CD14-positive monocyte (primary cell): ENCODE data around the gene DDN. TPM values are rescaled to one million over a fixed set of nuclear protein-coding genes. Genes with fewer than 3 reads are reported as not detected.
A peak's percentile ranks its signal among the peaks of the same experiment; 100 is the strongest.

Source experiments
- DNase-seq, 3 donors: peaks; one replicate each; pipeline ENCODE4 v3.0.0-alpha.2; 2011 to 2022
- H2AFZ ChIP-seq: 2 replicates; pipeline ENCODE4 v1.6.0; 2012; ENCODE audit warnings: mild to moderate bottlenecking, low read depth, low read length, inconsistent platforms; ENCODE audit not compliant: insufficient read depth, poor library complexity, severe bottlenecking
- H3K27ac ChIP-seq, 2 donors: 1 replicate in 1 of 2; 2 replicates in 1 of 2; pipeline ENCODE4 v1.5.1; 2012 to 2013; ENCODE audit warnings: low read length in 2 of 2, control low read depth in 1 of 2, inconsistent platforms in 1 of 2, low read depth in 1 of 2, mild to moderate bottlenecking in 1 of 2
- H3K27me3 ChIP-seq, 2 donors: one replicate each; pipeline versions ENCODE4 v1.6.0 to v1.6.1; 2011 to 2013; ENCODE audit warnings: low read length in 2 of 2; ENCODE audit not compliant: control insufficient read depth in 2 of 2, insufficient read depth in 2 of 2
- H3K36me3 ChIP-seq, 2 donors: replicated peaks in 1 of 2; 1 replicate in 1 of 2; 2 replicates in 1 of 2; pipeline versions ENCODE4 v1.5.1 to v1.6.1; 2012 to 2013; ENCODE audit warnings: low read length in 2 of 2, control low read depth in 1 of 2, inconsistent platforms in 1 of 2, mild to moderate bottlenecking in 1 of 2; ENCODE audit not compliant: insufficient read depth in 2 of 2, control insufficient read depth in 1 of 2
- H3K4me1 ChIP-seq, 2 donors: 1 replicate in 1 of 2; 2 replicates in 1 of 2; pipeline versions ENCODE4 v1.5.1 to v1.6.1; 2012 to 2013; ENCODE audit warnings: low read length in 2 of 2, control low read depth in 1 of 2, inconsistent platforms in 1 of 2, mild to moderate bottlenecking in 1 of 2, moderate library complexity in 1 of 2; ENCODE audit not compliant: insufficient read depth in 2 of 2, control insufficient read depth in 1 of 2
- H3K4me2 ChIP-seq: replicated peaks from 2 replicates; pipeline ENCODE3; 2012; ENCODE audit warnings: low read length, moderate library complexity, mild to moderate bottlenecking; ENCODE audit not compliant: poor library complexity, severe bottlenecking; ENCODE audit errors: extremely low read depth
- H3K4me3 ChIP-seq, 3 experiments: fragments of 200-600 bp in 1 of 3; sonication (generic) in 1 of 3; replicated peaks in 1 of 3; 1 replicate in 2 of 3; 2 replicates in 1 of 3; pipeline ENCODE4 v1.5.1; 2011 to 2013; ENCODE audit warnings: low read length in 3 of 3, mild to moderate bottlenecking in 3 of 3, control low read depth in 2 of 3, low read depth in 2 of 3, inconsistent platforms in 1 of 3, moderate library complexity in 1 of 3
- H3K79me2 ChIP-seq: 2 replicates; pipeline ENCODE4 v1.6.0; 2012; ENCODE audit warnings: mild to moderate bottlenecking, control low read depth, inconsistent platforms, low read length, moderate library complexity; ENCODE audit not compliant: insufficient read depth
- H3K9ac ChIP-seq: 2 replicates; pipeline ENCODE4 v1.6.0; 2017; ENCODE audit warnings: low read length, mild to moderate bottlenecking; ENCODE audit not compliant: insufficient read depth, poor library complexity, severe bottlenecking
- H3K9me3 ChIP-seq, 2 donors: replicated peaks in 1 of 2; 1 replicate in 1 of 2; 2 replicates in 1 of 2; pipeline versions ENCODE4 v1.5.1 to v1.6.1; 2012 to 2013; ENCODE audit warnings: low read length in 2 of 2, control low read depth in 1 of 2; ENCODE audit not compliant: control insufficient read depth in 1 of 2, insufficient read depth in 1 of 2
- H4K20me1 ChIP-seq: 2 replicates; pipeline ENCODE4 v1.6.0; 2012; ENCODE audit warnings: mild to moderate bottlenecking, low read length, control low read depth, moderate library complexity; ENCODE audit not compliant: insufficient read depth
- H3K27ac Mint-ChIP-seq, 7 donors: one replicate each; pipeline ENCODE4 v1.8.0; 2020; ENCODE audit warnings: mild to moderate bottlenecking in 7 of 7, mixed read lengths in 7 of 7, moderate library complexity in 6 of 7, inconsistent platforms in 2 of 7
- H3K27me3 Mint-ChIP-seq, 3 donors: one replicate each; pipeline ENCODE4 v1.8.0; 2021 to 2022; ENCODE audit warnings: low read depth in 3 of 3, mild to moderate bottlenecking in 3 of 3, mixed read lengths in 3 of 3, moderate library complexity in 3 of 3, inconsistent platforms in 1 of 3
- H3K36me3 Mint-ChIP-seq, 2 donors: one replicate each; pipeline ENCODE4 v1.8.0; 2020; ENCODE audit warnings: mixed read lengths in 2 of 2, inconsistent platforms in 1 of 2, mild to moderate bottlenecking in 1 of 2
- H3K4me1 Mint-ChIP-seq: one replicate; pipeline ENCODE4 v1.8.0; 2020; ENCODE audit warnings: mild to moderate bottlenecking, mixed read lengths
- H3K4me3 Mint-ChIP-seq, 2 donors: one replicate each; pipeline ENCODE4 v1.8.0; 2020; ENCODE audit warnings: mild to moderate bottlenecking in 2 of 2, mixed read lengths in 2 of 2, moderate library complexity in 1 of 2
- H3K9me3 Mint-ChIP-seq, 7 donors: one replicate each; pipeline ENCODE4 v1.8.0; 2020 to 2022; ENCODE audit warnings: mixed read lengths in 7 of 7, mild to moderate bottlenecking in 6 of 7, moderate library complexity in 6 of 7, inconsistent platforms in 2 of 7
- CTCF ChIP-seq: fragments of 200-600 bp; IDR thresholded peaks from one replicate; pipeline ENCODE4 v1.8.0; 2022; ENCODE audit warnings: antibody characterized with exemption, mild to moderate bottlenecking
- WGBS: methylation state at CpG from one replicate; pipeline ENCODE4 v1.1.5; 2013; ENCODE audit warnings: missing lambda C conversion rate; ENCODE audit not compliant: insufficient coverage; 5-methylcytosine and 5-hydroxymethylcytosine counted together
- intact Hi-C, 2 donors: fragments of 100-400 bp; cut with micrococcal nuclease; formaldehyde crosslinking; loops; one replicate each; pipeline versions ENCODE4 v1.15.0 to v1.15.1; 2023
- polyA plus RNA-seq, 3 donors: library from polyadenylated mRNA; depleted of rRNA in 1 of 3; unstranded in 2 of 3; stranded (reverse) in 1 of 3; fragments of 300-500 nt in 2 of 3; fragments of >200 nt in 1 of 3; fragmentation: Illumina TruSeq in 2 of 3; gene quantifications; 1 replicate in 2 of 3; 2 replicates in 1 of 3; pipeline ENCODE4 v1.2.3, GENCODE V29; 2012 to 2021

The DDN gene
- polyA plus RNA-seq, 3 donors: 0.27 TPM; not detected in 2

GRCh38 chr12:48956279-48957140 is 42.7 kb downstream of the DDN start:
- Histone ChIP-seq H3K4me1 (peaks cover 31 to 41% of the 10 kb centered on the region in 2 donors), H3K4me3 (peak overlapping the region; percentile 84 to 98 (median 95)), H3K79me2 (peaks cover 55% of the 10 kb centered on the region), H2AFZ (peak overlapping the region; percentile 95), H3K4me2 (peak overlapping the region; percentile 90), H3K27ac (peak overlapping the region; percentile 75 to 79), H3K27me3 (peaks cover 0 to under 1% of the 10 kb centered on the region in 2 donors), H3K9ac (peak overlapping the region; percentile 82), H3K9me3 (no peaks in the 10 kb centered on the region), H4K20me1 (peaks cover 56% of the 10 kb centered on the region), H3K36me3 (peaks cover 7 to 19% of the 10 kb centered on the region in 2 donors)
- Mint-ChIP-seq H3K9me3 (peaks cover 0 to 2% (median 0%) of the 10 kb centered on the region in 7 donors), H3K27ac (peak overlapping the region; percentile 85 to 97 (median 94)), H3K36me3 (peaks cover 17 to 21% of the 10 kb centered on the region in 2 donors), H3K4me3 (peak overlapping the region; percentile 96 to 97), H3K4me1 (peaks cover 45% of the 10 kb centered on the region), H3K27me3 (peaks cover 2 to 13% (median 6%) of the 10 kb centered on the region in 3 donors)
- WGBS: 0% methylated on average over 19 of the region's 29 CpGs
- TF ChIP-seq CTCF: no peak
- intact Hi-C loops: no loop called here
- DNase-seq: peak in 2 of 3 donors; percentile 51 to 76

GRCh38 chr12:48954841-48955501 is 44.2 kb downstream of the DDN start:
- DNase-seq: peak in 2 of 3 donors; percentile 68 to 75
- peaks cover 0 to 4% (median 0%) of the 10 kb centered on the region in 7 donors for H3K9me3 Mint-ChIP-seq
- Histone ChIP-seq H3K4me2 (peak overlapping the region; percentile 38), H3K36me3 (peaks cover 7 to 30% of the 10 kb centered on the region in 2 donors), H3K27ac (peak overlapping the region; percentile 20 to 58), H3K79me2 (peaks cover 70% of the 10 kb centered on the region), H2AFZ (no peak overlapping the region), H3K27me3 (no peaks in the 10 kb centered on the region), H3K4me1 (peaks cover 31 to 41% of the 10 kb centered on the region in 2 donors), H3K4me3 (peak overlapping the region in 1 of 3 experiments; percentile 95), H3K9ac (no peak overlapping the region), H4K20me1 (peaks cover 71% of the 10 kb centered on the region), H3K9me3 (no peaks in the 10 kb centered on the region)
- peaks cover 0 to 10% (median 2%) of the 10 kb centered on the region in 3 donors for H3K27me3 Mint-ChIP-seq
- intact Hi-C loops: no loop called here
- H3K36me3 Mint-ChIP-seq: peaks cover 19 to 21% of the 10 kb centered on the region in 2 donors
- 14% methylated on average over 1 of the region's 3 CpGs for WGBS
- TF ChIP-seq CTCF: no peak
- H3K4me1 Mint-ChIP-seq: peaks cover 45% of the 10 kb centered on the region
- H3K4me3 Mint-ChIP-seq: peak overlapping the region in 1 of 2 donors; percentile 54
- peak overlapping the region; percentile 63 to 92 (median 78) for H3K27ac Mint-ChIP-seq
